ENCODE results near the gene CCDC157.
A peak's percentile ranks its signal among the peaks of the same experiment; 100 is the strongest.

The CCDC157 gene

DNA sequence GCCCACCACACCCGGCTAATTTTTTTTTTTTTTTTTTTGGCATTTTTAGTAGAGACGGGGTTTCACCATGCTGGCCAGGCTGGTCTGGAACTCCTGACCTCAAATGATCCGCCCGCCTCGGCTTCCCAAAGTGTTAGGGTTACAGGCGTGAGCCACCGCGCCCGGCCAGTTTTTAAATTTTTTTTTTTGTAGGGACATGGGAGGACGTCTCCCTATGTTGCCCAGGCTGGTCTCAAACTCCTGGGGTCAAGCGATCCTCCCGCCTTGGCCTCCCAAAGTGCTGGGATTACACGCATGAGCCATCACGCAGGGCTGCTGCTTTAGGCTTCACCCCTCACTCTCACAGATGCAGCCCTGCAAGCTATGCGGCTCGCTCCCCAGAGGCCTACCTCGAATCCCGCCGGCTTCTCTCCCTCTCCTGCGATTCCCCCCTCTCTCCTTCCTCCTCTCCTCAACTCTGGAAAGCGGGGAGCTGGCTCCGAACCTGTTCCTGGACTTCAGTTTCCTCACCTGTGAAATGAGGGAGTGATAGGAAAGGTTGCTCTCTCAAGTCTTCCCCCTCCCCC lies 926 bp downstream of the CCDC157 start:
- DNase-seq, result no peak

DNA sequence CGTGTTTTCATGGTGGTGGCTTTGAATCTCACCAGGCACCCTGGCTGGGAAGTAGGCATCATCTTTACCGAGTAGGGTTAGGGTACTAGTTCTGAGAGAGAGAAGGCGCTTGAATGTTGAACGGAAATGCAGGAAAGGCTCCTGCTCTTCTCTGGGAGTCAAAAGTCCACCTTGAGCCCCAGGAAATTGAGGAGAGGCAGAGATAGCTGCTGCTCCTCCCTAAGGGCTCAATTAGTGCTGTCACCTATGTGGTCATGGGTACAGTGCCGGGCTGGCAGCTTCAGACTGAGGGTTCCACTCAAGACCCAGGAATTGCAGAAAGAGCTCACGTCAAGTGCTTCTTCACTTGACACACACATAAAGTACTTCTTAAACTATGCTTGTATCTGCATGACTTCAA lies 1.7 kb downstream of the CCDC157 start:
- no peak for DNase-seq

DNA sequence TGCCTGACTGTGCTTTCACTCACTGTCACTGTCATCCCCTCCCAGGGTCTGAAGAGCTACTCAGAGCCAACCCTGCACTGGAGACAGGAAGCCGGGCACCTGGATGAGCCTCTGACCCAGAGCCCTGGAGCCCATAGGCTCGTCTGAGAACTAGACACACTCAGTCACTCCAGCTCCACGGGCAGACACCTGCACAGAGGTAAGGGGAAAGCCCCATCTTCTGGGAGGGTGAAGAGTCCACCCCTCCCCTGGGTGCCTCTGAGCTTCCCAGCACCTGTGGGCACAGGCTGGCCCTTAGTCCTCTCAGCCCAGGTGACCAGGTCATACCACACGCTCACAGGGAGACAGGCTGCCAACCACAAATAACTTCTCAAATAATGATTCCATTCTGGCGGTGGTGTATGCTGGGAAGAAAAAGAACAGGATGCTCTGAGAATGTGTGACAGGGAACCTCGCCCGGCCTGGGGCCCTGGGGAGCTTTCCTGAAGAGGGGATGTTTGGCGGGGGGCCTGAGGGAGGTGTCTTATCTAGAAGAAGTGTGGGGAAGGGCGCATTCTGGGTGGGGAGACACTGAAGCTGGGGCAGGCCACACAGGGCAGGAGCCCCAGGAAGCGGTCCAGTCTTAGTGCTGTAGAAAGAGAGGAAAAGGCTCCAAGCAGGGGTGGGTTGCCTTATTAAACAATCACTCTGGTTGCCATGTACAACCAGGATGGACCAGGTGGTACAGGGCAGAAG lies 5.3 kb downstream of the CCDC157 start:
- DNase-seq, result no peak

GRCh38 chr22:30362651-30363281 lies 6.0 kb downstream of the CCDC157 start:
- DNase-seq, result no peak

- no peak for DNase-seq
Observed at GRCh38 chr22:30365891-30366290, 9.1 kb downstream of the CCDC157 start.

GRCh38 chr22:30368420-30368819 lies 11.6 kb downstream of the CCDC157 start:
- DNase-seq, result no peak

DNA sequence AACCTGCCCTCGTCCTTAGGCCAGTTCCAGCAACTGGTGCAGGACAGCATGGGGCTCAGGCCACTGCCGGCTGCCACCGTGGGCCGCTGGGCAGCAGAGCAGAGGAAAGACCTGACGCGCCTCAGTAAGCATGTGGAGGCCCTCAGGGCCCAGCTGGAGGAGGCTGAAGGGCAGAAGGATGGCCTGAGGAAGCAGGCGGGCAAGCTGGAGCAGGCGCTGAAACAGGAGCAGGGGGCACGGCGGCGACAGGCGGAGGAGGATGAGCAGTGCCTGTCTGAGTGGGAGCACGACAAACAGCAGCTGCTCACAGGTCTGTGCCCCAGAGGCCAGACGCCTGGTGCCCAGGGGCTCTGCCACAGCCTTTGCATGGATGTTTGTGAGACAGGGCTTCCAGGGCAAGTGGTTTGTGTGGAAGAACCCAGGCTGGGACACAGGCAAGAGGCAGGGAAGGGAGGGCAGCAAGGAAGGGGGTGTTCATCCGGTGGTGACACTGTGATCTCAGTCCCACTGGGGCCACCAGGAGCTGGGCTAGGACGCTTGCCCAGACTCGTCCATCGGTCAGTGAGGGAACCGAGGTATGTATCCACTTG lies 13.9 kb downstream of the CCDC157 start:
- DNase-seq, result no peak

- no peak for DNase-seq
Observed at GRCh38 chr22:30371321-30371720, 14.5 kb downstream of the CCDC157 start.

DNA sequence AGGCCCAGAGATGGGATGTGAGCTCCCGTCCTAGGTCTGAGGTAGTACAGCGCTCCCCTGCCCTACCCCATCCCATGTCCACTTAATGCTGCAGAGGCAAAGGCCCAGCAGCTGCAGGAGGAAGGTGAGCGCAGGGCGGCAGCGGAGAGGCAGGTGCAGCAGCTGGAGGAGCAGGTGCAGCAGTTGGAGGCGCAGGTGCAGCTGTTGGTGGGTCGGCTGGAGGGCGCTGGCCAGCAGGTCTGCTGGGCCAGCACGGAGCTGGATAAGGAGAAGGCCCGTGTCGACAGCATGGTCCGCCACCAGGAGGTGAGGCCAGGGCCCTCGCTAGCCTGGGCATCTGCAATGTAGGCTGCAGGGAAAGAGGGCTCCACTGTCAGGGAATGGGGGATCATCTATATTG lies 15.2 kb downstream of the CCDC157 start:
- no peak for DNase-seq

GRCh38 chr22:30372915-30373314 lies 16.1 kb downstream of the CCDC157 start:
- DNase-seq, result no peak

GRCh38 chr22:30373331-30374325 lies 16.8 kb downstream of the CCDC157 start:
- no peak for DNase-seq

- no peak for DNase-seq
Observed at GRCh38 chr22:30375312-30375849, 18.6 kb downstream of the CCDC157 start.

DNA sequence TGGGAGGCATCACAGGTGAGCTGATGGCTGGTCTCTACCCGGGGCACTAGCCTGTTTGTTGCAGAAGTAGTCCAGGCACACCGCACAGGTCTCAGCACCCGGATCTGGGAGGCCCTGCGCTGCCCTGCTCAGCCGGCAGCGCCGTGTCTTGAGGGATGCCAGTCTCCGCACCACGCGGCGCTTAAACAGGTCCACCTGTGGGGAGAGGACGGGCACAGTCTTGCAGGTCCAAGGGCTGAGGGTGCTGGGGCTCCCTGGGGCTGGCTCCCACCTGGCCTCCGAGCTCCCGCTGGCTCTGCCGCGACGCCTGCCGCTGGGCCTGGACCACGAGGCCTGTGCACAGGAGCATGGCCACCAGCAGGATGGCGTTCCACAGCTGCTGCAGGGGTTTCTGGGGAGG lies 23.2 kb downstream of the CCDC157 start:
- DNase-seq, result no peak

DNA sequence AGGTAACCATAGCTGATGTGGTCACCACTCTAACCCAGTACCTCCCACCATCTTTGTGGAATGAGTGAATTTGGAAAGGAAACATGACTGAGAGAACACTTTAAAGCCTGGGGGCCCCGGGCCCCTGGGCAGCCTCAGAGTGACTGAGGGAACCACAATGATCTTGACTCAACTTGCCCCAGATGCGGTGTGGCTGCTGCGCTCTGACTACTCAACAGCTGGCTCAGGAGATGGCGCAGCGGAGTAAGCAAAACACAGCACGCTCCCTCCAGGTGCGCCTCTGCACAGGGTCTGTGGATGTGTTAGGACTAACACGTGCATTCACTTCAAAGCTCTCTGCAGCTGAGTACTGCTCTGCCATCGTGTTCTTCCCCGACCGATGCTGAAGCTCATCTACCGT lies 24.5 kb downstream of the CCDC157 start:
- DNase-seq, result no peak

- no peak for DNase-seq
Observed at GRCh38 chr22:30382340-30382739, 25.5 kb downstream of the CCDC157 start.

- DNase-seq, result no peak
Observed at GRCh38 chr22:30383061-30383460, 26.3 kb downstream of the CCDC157 start.

- DNase-seq, result no peak
Observed at GRCh38 chr22:30385942-30386341, 29.1 kb downstream of the CCDC157 start.

DNA sequence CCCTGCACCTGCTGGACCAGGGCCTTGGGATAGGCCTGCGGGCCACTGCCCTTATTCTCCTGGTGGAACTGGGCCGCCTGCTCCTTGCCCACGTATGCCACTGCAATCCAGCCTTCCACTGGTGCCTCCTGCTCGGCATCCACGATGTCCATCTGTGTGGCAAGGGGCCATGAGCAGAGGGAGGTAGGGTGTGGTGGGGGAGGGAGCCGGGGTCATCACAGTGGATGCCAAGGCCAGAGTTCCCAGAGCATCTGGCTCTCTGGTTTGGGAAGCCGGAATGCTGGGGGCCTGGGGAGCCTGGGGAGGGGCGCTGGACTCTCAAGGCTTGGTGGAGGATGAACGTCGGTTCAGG lies 29.8 kb downstream of the CCDC157 start:
- DNase-seq, result no peak

DNA sequence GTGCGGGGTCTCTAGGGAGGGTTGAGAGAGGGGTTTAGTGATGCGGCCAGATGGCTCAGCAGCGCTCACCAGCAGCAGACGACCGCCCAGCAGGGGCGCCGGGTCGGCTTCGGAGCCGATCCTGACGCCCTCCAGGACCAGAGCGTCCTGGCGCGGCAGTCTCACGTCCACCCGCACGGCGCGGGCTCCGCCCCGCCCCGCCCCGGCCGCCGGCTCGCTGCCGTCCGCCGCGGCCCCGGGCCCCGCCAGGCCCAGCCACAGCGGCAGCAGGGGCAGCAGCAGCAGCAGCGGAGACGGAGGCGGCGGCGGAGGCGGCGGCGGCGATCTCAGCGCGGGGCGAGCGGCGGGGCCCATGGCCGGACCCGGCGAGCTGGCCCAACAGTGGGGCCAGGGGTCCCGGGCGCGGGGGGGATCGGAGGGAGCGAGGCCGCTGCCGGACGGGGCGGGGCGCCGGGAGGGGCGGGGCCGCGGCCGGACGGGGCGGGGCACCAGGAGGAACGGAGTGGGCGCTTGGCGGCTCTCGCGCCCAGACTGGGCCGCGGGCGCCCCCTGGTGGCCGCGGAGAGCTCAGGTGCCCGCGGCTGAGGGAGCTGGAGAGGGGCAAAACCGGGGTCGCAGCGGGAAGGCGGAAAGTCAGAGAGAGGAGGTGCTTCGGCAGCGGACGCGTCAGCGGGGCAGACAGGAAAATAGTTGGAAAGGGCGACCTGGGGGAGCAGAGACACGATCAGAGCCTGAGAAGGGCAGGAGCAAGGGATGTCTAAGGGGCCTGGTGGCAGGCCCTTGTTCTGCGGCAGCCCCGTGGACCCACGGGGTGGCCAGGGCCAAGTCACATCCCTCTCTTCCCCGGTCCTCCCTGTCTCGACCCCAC lies 30.4 kb downstream of the CCDC157 start, which contains the start of gene RNF215:
Gene RNF215 (minus strand): TSS at position 452 of the 868 bp plus-strand sequence. CDS start 98 bp downstream, at position 354.
- peak; percentile 22 to 24 for DNase-seq

DNA sequence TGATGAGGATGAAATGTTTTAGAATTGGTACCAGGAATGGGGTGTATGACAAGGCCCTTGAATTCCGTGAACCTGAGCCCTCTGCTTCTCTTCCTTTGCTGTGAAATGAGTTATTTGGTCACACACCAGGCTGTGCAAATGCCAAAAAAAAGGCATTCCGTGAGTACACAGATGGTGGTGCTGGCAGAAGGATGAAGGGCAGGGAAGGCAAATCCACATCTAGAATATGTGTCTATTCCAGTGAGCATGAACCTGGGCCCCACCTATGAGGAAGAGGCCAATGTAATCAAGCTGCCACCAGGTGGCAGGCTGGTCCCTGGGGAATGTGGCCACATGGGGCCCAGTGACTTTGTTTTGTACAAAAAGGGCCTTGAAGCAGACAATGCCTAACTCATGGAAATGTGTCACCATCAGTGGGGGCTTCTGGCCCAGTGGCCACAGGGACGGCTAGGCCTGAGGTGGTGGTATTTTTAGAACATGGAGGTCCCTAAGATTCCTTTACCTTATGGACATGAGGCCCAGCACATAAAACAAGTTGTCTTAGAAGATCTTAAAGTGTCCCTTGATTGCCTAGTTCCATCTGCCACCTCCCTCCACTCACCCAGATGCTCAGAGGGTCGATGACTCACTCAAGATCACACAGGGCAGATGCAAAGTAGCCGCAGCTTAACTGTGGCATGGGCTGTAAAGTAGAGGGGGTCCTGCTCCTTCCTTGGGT lies 34.3 kb downstream of the CCDC157 start:
- DNase-seq, result no peak

Data from NCI-H187 (cell line).